Adrenal gland (tissue), 12 donors: ENCODE data around the gene SUSD6. TPM values are rescaled to one million over a fixed set of nuclear protein-coding genes. Genes with fewer than 3 reads are reported as not detected.
A peak's percentile ranks its signal among the peaks of the same experiment; 100 is the strongest.

Source experiments
- DNase-seq, 7 donors: peaks; one replicate each; pipeline ENCODE4 v3.0.0-alpha.2; 2019 to 2020
- H3K27ac ChIP-seq, 5 donors: fragments of 200-600 bp; sonication (generic) in 4 of 5; 1 replicate in 3 of 5; 2 replicates in 2 of 5; pipeline versions ENCODE4 v1.5.1 to v1.8.0; 2016 to 2020; ENCODE audit warnings: mild to moderate bottlenecking in 1 of 5
- H3K27me3 ChIP-seq: fragments of 200-600 bp; 2 replicates; pipeline ENCODE4 v1.8.0; 2021
- H3K36me3 ChIP-seq, 2 donors: fragments of 200-600 bp; replicated peaks in 1 of 2; 1 replicate in 1 of 2; 2 replicates in 1 of 2; pipeline versions ENCODE4 v1.5.1 to v1.8.0; 2018 to 2022
- H3K4me1 ChIP-seq, 2 donors: fragments of 200-600 bp; replicated peaks in 1 of 2; 1 replicate in 1 of 2; 2 replicates in 1 of 2; pipeline versions ENCODE4 v1.5.1 to v1.8.0; 2018 to 2021
- H3K4me3 ChIP-seq, 4 donors: fragments of 200-600 bp; sonication (generic) in 3 of 4; one replicate each; pipeline ENCODE4 v1.5.1; 2016 to 2018
- H3K9me3 ChIP-seq, 3 donors: fragments of 200-600 bp; sonication (generic) in 1 of 3; replicated peaks in 1 of 3; 1 replicate in 2 of 3; 2 replicates in 1 of 3; pipeline versions ENCODE4 v1.5.1 to v1.8.0; 2016 to 2021
- POLR2A ChIP-seq, 2 donors: fragments of 450-650 bp; IDR thresholded peaks; one replicate each; pipeline ENCODE4 v1.6.1; 2017; ENCODE audit warnings: antibody characterized with exemption in 2 of 2, mild to moderate bottlenecking in 2 of 2, moderate library complexity in 1 of 2
- WGBS, 4 donors: extraction: QIAGEN DNeasy Blood & Tissue Kit in 2 of 4; methylation state at CpG; one replicate each; pipeline versions ENCODE4 v1.1.5 to v1.1.7; 2013 to 2017; 5-methylcytosine and 5-hydroxymethylcytosine counted together
- intact Hi-C, 2 donors: fragments of 100-400 bp; cut with DNase I; formaldehyde crosslinking; loops; one replicate each; pipeline versions ENCODE4 v1.14.1 to v1.15.0; 2022 to 2023
- polyA plus RNA-seq, 3 donors: library from polyadenylated mRNA; stranded (reverse); fragments of 200-250 nt in 2 of 3; fragments of 350-450 nt in 1 of 3; fragmentation: Illumina TruSeq in 1 of 3; extraction: RNeasy Lipid Tissue Mini Kit (QIAGEN cat#74804) in 1 of 3; gene quantifications; one replicate each; pipeline ENCODE4 v1.2.3, GENCODE V29; 2013 to 2014
- total RNA-seq, 9 donors: library from RNA; depleted of rRNA in 4 of 9; stranded (reverse); fragments of >200 nt in 4 of 9; fragments of 120-200 nt in 1 of 9; fragmentation: NEBNext Ultra II Directional in 1 of 9; extraction: Animal tissue kit (Norgen Biotek cat#: 25700) in 1 of 9; gene quantifications; one replicate each; pipeline versions ENCODE4 v1.1.0 to v1.2.4, GENCODE V29; 2013 to 2023
- TF ChIP-seq, protein P1 (sequence below), 6 experiments: fragments of 450-650 bp in 4 of 6; fragments of 200-600 bp in 2 of 6; sonication (generic) in 1 of 6; IDR thresholded peaks; 1 replicate in 5 of 6; 2 replicates in 1 of 6; pipeline versions ENCODE4 v1.5.1 to v1.8.0; 2016 to 2021; ENCODE audit warnings: antibody characterized with exemption in 6 of 6, mild to moderate bottlenecking in 2 of 6, moderate library complexity in 1 of 6
- donor health status: healthy with polysubstance abuse.
- donor health status: Bipolar disorder and iron deficiency.
- donor health status: DM: yes; HTN: yes; CAD: no.
- donor health status: DM: no; HTN: no; CAD: no.
- donor health status: DM: no; HTN: no; CAD: no.
- donor health status: DM: yes; HTN: yes; CAD: no.

The SUSD6 gene
- total and polyA plus RNA-seq, 12 donors = 7.8 to 75.5 (median 41.0) TPM

DNA sequence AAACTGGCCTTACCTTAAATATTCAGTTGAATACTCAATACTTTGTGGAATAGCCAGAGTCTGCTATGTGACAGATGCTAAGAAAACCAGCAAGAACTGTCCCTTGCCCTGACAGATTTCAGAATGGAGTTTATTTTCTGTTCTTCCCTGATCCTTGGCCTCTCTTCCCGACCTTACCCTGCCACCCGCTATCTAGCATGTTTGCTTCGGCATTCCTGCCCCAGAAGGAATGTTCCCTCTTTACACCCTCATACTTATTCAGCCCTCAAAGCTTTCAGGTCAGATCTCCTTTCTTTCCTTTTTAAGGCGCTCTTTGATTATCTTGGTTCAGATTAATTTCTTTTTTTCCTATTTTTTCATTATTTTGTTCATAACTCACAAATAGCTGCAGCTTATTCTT, 21.8 kb downstream of the SUSD6 start:
- Histone ChIP-seq H3K4me3 (no peak overlapping the region), H3K27ac (peak overlapping the region in 2 of 5 donors; percentile 9 to 60)
- 47 to 61% (median 55%) methylated on average over 3 to 4 of the region's 4 CpGs for WGBS, 4 donors

GRCh38 chr14:69635981-69636639, 24.7 kb downstream of the SUSD6 start:
- Histone ChIP-seq H3K9me3 (peaks cover 0 to 3% (median 0%) of the 10 kb centered on the region in 3 donors), H3K27me3 (no peaks in the 10 kb centered on the region), H3K4me1 (peaks cover 67 to 79% of the 10 kb centered on the region in 2 donors), H3K36me3 (no peaks in the 10 kb centered on the region), H3K4me3 (no peak overlapping the region), H3K27ac (peak overlapping the region in 4 of 5 donors; percentile 6 to 87 (median 76))
- no peak for DNase-seq
- TF ChIP-seq, protein P1, sequence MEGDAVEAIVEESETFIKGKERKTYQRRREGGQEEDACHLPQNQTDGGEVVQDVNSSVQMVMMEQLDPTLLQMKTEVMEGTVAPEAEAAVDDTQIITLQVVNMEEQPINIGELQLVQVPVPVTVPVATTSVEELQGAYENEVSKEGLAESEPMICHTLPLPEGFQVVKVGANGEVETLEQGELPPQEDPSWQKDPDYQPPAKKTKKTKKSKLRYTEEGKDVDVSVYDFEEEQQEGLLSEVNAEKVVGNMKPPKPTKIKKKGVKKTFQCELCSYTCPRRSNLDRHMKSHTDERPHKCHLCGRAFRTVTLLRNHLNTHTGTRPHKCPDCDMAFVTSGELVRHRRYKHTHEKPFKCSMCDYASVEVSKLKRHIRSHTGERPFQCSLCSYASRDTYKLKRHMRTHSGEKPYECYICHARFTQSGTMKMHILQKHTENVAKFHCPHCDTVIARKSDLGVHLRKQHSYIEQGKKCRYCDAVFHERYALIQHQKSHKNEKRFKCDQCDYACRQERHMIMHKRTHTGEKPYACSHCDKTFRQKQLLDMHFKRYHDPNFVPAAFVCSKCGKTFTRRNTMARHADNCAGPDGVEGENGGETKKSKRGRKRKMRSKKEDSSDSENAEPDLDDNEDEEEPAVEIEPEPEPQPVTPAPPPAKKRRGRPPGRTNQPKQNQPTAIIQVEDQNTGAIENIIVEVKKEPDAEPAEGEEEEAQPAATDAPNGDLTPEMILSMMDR (IDR thresholded peaks at IDR 0.05) = no peak
- no peak for TF ChIP-seq POLR2A (IDR thresholded peaks at IDR 0.05)
- intact Hi-C loops = no loop called here
- WGBS, 4 donors = 60 to 78% (median 70%) methylated on average over 4 of the region's 4 CpGs

More for the DNA sequence above, 21.8 kb downstream of the SUSD6 start:
- H3K27me3 ChIP-seq = no peaks in the 10 kb centered on the region
- TF ChIP-seq, protein P1 (IDR thresholded peaks at IDR 0.05) = no peak
- TF ChIP-seq POLR2A (IDR thresholded peaks at IDR 0.05) = no peak
- no peaks in the 10 kb centered on the region for H3K9me3 ChIP-seq
- H3K36me3 ChIP-seq = no peaks in the 10 kb centered on the region
- H3K4me1 ChIP-seq = peaks cover 75 to 97% of the 10 kb centered on the region in 2 donors
- intact Hi-C loops = no loop called here
- DNase-seq = no peak

GRCh38 chr14:69636718-69637480, 25.5 kb downstream of the SUSD6 start:
- no peak for DNase-seq
- WGBS, 4 donors = 75 to 83% (median 79%) methylated on average over 7 of the region's 7 CpGs
- Histone ChIP-seq H3K27me3 (no peaks in the 10 kb centered on the region), H3K36me3 (no peaks in the 10 kb centered on the region), H3K27ac (peak overlapping the region in 4 of 5 donors; percentile 9 to 87 (median 76)), H3K9me3 (peaks cover 0 to 4% (median 0%) of the 10 kb centered on the region in 3 donors), H3K4me1 (peaks cover 63 to 71% of the 10 kb centered on the region in 2 donors), H3K4me3 (no peak overlapping the region)
- intact Hi-C loops = no loop called here
- TF ChIP-seq, protein P1 (IDR thresholded peaks at IDR 0.05) = no peak
- no peak for TF ChIP-seq POLR2A (IDR thresholded peaks at IDR 0.05)

GRCh38 chr14:69637503-69638031, 26.2 kb downstream of the SUSD6 start:
- peak; percentile 71 to 89 (median 83) for DNase-seq
- intact Hi-C loops = no loop called here
- peak overlapping the region in 4 of 5 donors; percentile 9 to 87 (median 76) for H3K27ac ChIP-seq
- H3K9me3 ChIP-seq = peaks cover 0 to 4% (median 0%) of the 10 kb centered on the region in 3 donors
- H3K36me3 ChIP-seq = no peaks in the 10 kb centered on the region
- TF ChIP-seq POLR2A (IDR thresholded peaks at IDR 0.05) = no peak
- TF ChIP-seq, protein P1 (IDR thresholded peaks at IDR 0.05) = no peak
- no peaks in the 10 kb centered on the region for H3K27me3 ChIP-seq
- H3K4me3 ChIP-seq = no peak overlapping the region
- H3K4me1 ChIP-seq = peaks cover 56 to 64% of the 10 kb centered on the region in 2 donors
- 4 to 17% (median 14%) methylated on average over 1 to 3 of the region's 3 CpGs for WGBS, 4 donors
